Keratinocyte (primary cell): ENCODE measurements around the gene SYNCRIP. TPM values are rescaled to one million over a fixed set of nuclear protein-coding genes. Genes with fewer than 3 reads are reported as not detected.

Source experiments
- DNase-seq: peaks from one replicate; pipeline ENCODE4 v3.0.0-alpha.2; 2011; ENCODE audit warnings: low read depth, missing footprints, low spot score
- FAIRE-seq: peaks from 2 replicates; lab custom pipeline; 2011; peaks lifted over from hg19 to GRCh38; lab: Jason Lieb, UNC
- H2AFZ ChIP-seq: 2 replicates; pipeline ENCODE4 v1.6.0; 2012; ENCODE audit warnings: low read length, control low read depth, inconsistent platforms; ENCODE audit not compliant: control insufficient read depth
- H3K27ac ChIP-seq: 2 replicates; pipeline ENCODE4 v1.5.1; 2011; ENCODE audit warnings: low read length; ENCODE audit not compliant: control insufficient read depth, insufficient read depth
- H3K27me3 ChIP-seq: 3 replicates; pipeline ENCODE4 v1.6.0; 2011; ENCODE audit warnings: low read length; ENCODE audit not compliant: control insufficient read depth, insufficient read depth; ENCODE audit errors: extremely low read depth
- H3K36me3 ChIP-seq, 2 experiments: 2 replicates in 1 of 2; 3 replicates in 1 of 2; pipeline ENCODE4 v1.5.1; 2011; ENCODE audit warnings: low read length in 2 of 2, mild to moderate bottlenecking in 1 of 2; ENCODE audit not compliant: control insufficient read depth in 2 of 2, insufficient read depth in 2 of 2; ENCODE audit errors: extremely low read depth in 1 of 2
- H3K4me1 ChIP-seq: 3 replicates; pipeline ENCODE4 v1.5.1; 2011; ENCODE audit warnings: low read length; ENCODE audit not compliant: control insufficient read depth, insufficient read depth; ENCODE audit errors: extremely low read depth
- H3K4me2 ChIP-seq: 3 replicates; pipeline ENCODE4 v1.6.0; 2011; ENCODE audit warnings: low read depth, low read length; ENCODE audit not compliant: control insufficient read depth, insufficient read depth; ENCODE audit errors: extremely low read depth
- H3K4me3 ChIP-seq, 3 experiments: fragments of 200-600 bp in 1 of 3; sonication (generic) in 1 of 3; 2 replicates in 2 of 3; 3 replicates in 1 of 3; pipeline ENCODE4 v1.5.1; 2011 to 2016; ENCODE audit warnings: low read length in 3 of 3, mild to moderate bottlenecking in 3 of 3, control low read depth in 2 of 3, inconsistent platforms in 1 of 3, low read depth in 1 of 3, mixed read lengths in 1 of 3, mixed run types in 1 of 3, moderate library complexity in 1 of 3; ENCODE audit not compliant: control insufficient read depth in 2 of 3, insufficient read depth in 2 of 3; ENCODE audit errors: extremely low read depth in 1 of 3
- H3K79me2 ChIP-seq: 2 replicates; pipeline ENCODE4 v1.6.0; 2012; ENCODE audit warnings: low read length; ENCODE audit not compliant: control insufficient read depth, insufficient read depth
- H3K9ac ChIP-seq: 3 replicates; pipeline ENCODE4 v1.6.0; 2011; ENCODE audit warnings: low read length; ENCODE audit not compliant: control insufficient read depth, insufficient read depth; ENCODE audit errors: extremely low read depth
- H3K9me1 ChIP-seq: 3 replicates; pipeline ENCODE4 v1.6.0; 2011; ENCODE audit warnings: low read length; ENCODE audit not compliant: control insufficient read depth, insufficient read depth; ENCODE audit errors: extremely low read depth
- H3K9me3 ChIP-seq: 2 replicates; pipeline ENCODE4 v1.5.1; 2012; ENCODE audit warnings: low read depth, low read length; ENCODE audit not compliant: control insufficient read depth
- H4K20me1 ChIP-seq: 3 replicates; pipeline ENCODE4 v1.6.0; 2011; ENCODE audit warnings: low read length; ENCODE audit not compliant: control insufficient read depth, insufficient read depth; ENCODE audit errors: extremely low read depth
- CTCF ChIP-seq, 3 experiments: IDR thresholded peaks in 1 of 3; conservative IDR thresholded peaks in 1 of 3; optimal IDR thresholded peaks in 1 of 3; 2 replicates in 2 of 3; 3 replicates in 1 of 3; pipeline versions ENCODE3 to v1.5.1; 2011; ENCODE audit warnings: low read length in 3 of 3, mild to moderate bottlenecking in 3 of 3, moderate library complexity in 2 of 3, control low read depth in 1 of 3, inconsistent platforms in 1 of 3; ENCODE audit not compliant: insufficient read depth in 2 of 3; ENCODE audit errors: extremely low read depth in 1 of 3
- EZH2 ChIP-seq: IDR thresholded peaks from one replicate; pipeline ENCODE4 v1.6.1; 2012; ENCODE audit warnings: inconsistent platforms, mild to moderate bottlenecking, low read length, moderate library complexity
- dilution Hi-C: fragments of 300-500 bp; cut with MboI; formaldehyde crosslinking; loops from one replicate; pipeline ENCODE4 v1.7.0; 2020; ENCODE audit warnings: low sequenced_read_pairs; ENCODE audit not compliant: extremely low pct_ligation_motif_present
- polyA plus RNA-seq, 5 experiments: library from polyadenylated mRNA; depleted of rRNA in 3 of 5; stranded (reverse) in 3 of 5; stranded (forward) in 1 of 5; unstranded in 1 of 5; fragments of >200 nt; gene quantifications; 1 replicate in 1 of 5; 2 replicates in 3 of 5; 3 replicates in 1 of 5; pipeline versions ENCODE4 v1.2.1 to v1.2.3, GENCODE V29; 2011 to 2012; ENCODE audit warnings: missing spikeins in 2 of 5, low read depth in 1 of 5, low replicate concordance in 1 of 5

SYNCRIP gene
- polyA plus RNA-seq, 1 donor (not counting 4 experiments of a cell fraction or from before 2014, with no cell fraction given), result 56.8 TPM

- H3K36me3 ChIP-seq, result no peaks in the 10 kb centered on the region
- peak; percentile 36 for DNase-seq
- FAIRE-seq, result peak; percentile 5
Observed at GRCh38 chr6:85593438-85594196, 49.1 kb downstream of the SYNCRIP start, which contains the start of gene SNX14. Gene SNX14, minus strand, starts transcription at chr6:85593858. Its CDS starts 140 bp downstream, at chr6:85593718.

GRCh38 chr6:85592033-85592432, 50.7 kb downstream of the SYNCRIP start:
- H3K9ac ChIP-seq, result no peak overlapping the region
- no peaks in the 10 kb centered on the region for H3K9me3 ChIP-seq
- H3K27me3 ChIP-seq, result no peaks in the 10 kb centered on the region
- H3K9me1 ChIP-seq, result no peaks in the 10 kb centered on the region
- H3K27ac ChIP-seq, result no peak overlapping the region
- FAIRE-seq (no peak), DNase-seq (no peak)
- H3K79me2 ChIP-seq, result peaks cover 54% of the 10 kb centered on the region
- H3K36me3 ChIP-seq, result no peaks in the 10 kb centered on the region
- H3K4me3 ChIP-seq, result peak overlapping the region in 2 of 3 experiments; percentile 52 to 98
- dilution Hi-C loops, result no loop called here
- no peaks in the 10 kb centered on the region for H4K20me1 ChIP-seq
- H2AFZ ChIP-seq, result no peak overlapping the region
- H3K4me1 ChIP-seq, result peaks cover 9% of the 10 kb centered on the region
- H3K4me2 ChIP-seq, result peak overlapping the region; percentile 76
- no peak for TF ChIP-seq CTCF (optimal IDR thresholded peaks at IDR 0.05 in 1 of 3, IDR thresholded peaks at IDR 0.05 in 1 of 3, conservative IDR thresholded peaks at IDR 0.05 in 1 of 3; ENCODE audit: extremely low read depth in 1 of 3, insufficient read depth in 2 of 3, low read length in 3 of 3)
- TF ChIP-seq EZH2, result no peak

More at GRCh38 chr6:85593438-85594196, 49.1 kb downstream of the SYNCRIP start, which contains the start of gene SNX14:
- peak within 1 kb of the TSS; percentile 76 for H3K4me2 ChIP-seq
- peak within 1 kb of the TSS; percentile 57 to 98 (median 90) for H3K4me3 ChIP-seq
- dilution Hi-C loops, result no loop called here
- peak within 1 kb of the TSS; percentile 82 for H3K27ac ChIP-seq
- peaks cover 9% of the 10 kb centered on the region for H3K4me1 ChIP-seq
- TF ChIP-seq EZH2 (no peak), CTCF (optimal IDR thresholded peaks at IDR 0.05 in 1 of 3, IDR thresholded peaks at IDR 0.05 in 1 of 3, conservative IDR thresholded peaks at IDR 0.05 in 1 of 3; ENCODE audit: extremely low read depth in 1 of 3, insufficient read depth in 2 of 3, low read length in 3 of 3) (peak in 2 of 3 experiments; percentile 8 to 17)
- no peaks in the 10 kb centered on the region for H3K27me3 ChIP-seq
- H2AFZ ChIP-seq, result peak within 1 kb of the TSS; percentile 47
- H3K9me3 ChIP-seq, result no peaks in the 10 kb centered on the region
- peak within 1 kb of the TSS; percentile 89 for H3K9ac ChIP-seq
- no peaks in the 10 kb centered on the region for H3K9me1 ChIP-seq
- H3K79me2 ChIP-seq, result peaks cover 44% of the 10 kb centered on the region
- no peaks in the 10 kb centered on the region for H4K20me1 ChIP-seq
